NCI-H1092 (cell line): ENCODE measurements around the gene SH2D3C.
"Not testable (repeated sequence)": the region's sequence is repeated elsewhere in the genome, so short reads cannot be mapped to it uniquely, and the experiment has no call there.

Experiments
- DNase-seq: peaks from one replicate; lab custom pipeline; 2025; lab: John Stamatoyannopoulos, UW

The SH2D3C gene

DNA sequence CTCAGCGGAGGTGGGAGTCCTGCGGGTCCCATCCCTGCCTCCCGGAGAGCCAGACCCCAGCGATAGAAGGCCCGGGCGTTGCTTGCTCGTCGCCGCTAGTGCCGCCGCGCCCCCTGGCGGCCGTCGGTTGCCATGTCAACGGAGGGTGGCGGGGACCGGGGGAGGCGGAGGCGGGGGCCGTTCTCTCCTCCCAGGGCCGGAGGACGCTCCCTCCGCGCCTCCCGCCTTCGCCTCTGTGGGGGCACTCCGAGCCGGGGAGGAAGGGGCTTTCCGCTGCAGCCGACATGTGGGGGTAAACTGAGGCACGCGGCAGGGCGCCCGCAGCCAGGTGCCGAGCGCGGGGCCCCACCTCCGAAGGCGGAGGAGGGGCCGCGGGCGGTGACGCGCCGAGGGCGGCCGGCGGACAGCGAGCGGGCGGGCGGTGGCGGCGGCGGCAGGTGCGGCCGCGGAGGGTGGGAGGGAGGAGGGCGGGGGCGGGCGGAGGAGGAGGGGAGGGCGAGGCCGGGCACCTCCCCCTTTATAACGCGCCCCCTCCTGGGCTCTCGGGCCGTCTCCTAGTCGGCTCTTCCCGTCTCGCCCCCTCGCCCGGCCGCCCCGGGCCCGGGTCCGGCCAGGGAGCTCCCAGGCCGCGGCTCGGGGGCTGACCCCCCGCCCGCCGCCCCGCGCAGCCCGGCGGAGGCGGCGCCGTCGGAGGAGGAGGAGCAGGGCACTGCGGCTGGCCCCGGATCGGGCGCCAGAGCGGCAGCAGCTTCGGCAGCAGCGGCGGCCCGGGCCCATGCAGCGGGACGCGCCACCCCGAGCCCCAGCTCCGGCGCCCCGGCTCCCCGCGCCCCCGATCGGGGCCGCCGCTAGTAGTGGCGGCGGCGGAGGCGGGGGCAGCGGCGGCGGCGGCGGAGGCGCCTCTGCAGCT lies 6.8 kb upstream of the SH2D3C start:
- peak; percentile 72 for DNase-seq

DNA sequence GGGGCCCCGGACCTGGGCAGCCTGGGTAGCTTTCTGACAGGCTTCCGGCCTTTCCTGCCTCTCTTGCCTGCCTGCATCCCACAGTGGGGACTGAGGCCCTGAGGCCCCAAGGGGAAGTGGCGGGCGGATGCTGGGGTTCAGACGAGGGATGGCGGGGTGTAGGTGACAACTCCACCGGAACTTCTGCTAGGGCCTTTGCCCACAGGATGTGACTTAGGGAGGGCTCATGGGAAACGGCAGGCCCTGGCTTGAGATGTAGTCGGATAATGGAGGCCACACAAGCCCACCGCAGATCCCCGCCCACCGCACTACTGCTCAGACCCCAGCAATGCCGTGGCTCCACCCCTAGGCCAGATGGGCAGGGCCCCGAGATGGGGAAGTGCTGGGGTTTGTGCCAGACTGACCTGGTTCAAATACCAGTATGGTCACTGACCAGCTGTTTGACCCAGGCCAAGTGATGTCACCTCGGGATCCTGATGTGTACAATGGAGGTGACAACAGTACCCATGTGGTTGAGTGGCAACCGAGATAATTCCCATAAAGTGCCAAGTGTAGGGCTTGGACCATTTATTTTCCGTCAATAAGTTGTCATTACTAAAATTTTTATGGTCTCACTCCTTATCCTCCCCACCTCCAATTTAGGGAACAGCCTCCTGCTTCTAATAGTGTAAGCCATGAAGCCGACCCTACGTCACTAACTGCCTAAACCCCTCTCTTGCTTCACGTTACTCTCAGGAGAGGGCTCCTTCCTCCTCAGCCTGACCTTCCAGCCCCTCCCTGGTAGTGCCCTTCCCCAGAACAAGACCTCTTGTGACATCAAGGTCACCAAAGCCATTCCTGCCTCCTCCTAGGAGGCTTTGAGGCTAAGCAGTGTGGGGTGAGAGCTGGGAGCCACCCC lies 4.9 kb upstream of the SH2D3C start:
- DNase-seq: no peak

DNA sequence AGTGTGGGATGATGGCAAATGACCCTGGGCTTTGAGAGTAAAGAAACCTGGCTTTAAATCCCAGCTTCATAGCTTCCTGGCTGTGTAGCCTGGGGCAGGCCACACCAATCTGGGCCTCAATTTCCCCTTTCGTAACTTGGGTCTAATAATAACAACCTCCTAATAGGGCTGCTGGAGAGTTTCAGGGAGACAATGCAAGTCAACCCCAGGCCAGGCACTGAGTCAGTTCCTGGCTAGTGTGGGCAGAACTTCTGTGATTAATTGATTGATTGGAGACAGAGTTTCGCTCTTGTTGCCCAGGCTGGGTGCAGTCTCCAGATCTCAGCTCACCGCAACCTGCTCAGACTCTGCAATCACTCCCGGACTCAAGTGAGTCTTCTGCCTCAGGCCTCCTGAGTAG lies 3.3 kb upstream of the SH2D3C start:
- DNase-seq: no peak

DNA sequence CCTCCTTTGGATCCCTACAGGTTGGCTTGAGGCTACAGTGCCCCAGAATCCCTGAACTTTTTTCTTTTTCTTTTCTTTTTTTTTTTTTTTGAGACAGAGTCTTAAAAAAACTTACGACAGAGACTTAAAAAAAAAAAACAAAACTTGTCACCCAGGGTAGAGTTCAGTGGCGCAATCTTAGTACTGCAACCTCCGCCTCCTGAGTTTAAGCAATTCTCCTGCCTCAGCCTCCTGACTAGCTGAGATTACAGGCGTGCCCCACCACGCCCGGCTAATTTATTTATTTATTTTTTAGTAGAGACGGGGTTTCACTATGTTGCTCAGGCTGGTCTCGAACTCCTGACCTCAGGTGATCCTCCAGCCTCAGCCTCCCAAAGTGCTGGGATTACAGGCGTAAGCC lies 2.4 kb upstream of the SH2D3C start:
- DNase-seq: not testable (repeated sequence)

DNA sequence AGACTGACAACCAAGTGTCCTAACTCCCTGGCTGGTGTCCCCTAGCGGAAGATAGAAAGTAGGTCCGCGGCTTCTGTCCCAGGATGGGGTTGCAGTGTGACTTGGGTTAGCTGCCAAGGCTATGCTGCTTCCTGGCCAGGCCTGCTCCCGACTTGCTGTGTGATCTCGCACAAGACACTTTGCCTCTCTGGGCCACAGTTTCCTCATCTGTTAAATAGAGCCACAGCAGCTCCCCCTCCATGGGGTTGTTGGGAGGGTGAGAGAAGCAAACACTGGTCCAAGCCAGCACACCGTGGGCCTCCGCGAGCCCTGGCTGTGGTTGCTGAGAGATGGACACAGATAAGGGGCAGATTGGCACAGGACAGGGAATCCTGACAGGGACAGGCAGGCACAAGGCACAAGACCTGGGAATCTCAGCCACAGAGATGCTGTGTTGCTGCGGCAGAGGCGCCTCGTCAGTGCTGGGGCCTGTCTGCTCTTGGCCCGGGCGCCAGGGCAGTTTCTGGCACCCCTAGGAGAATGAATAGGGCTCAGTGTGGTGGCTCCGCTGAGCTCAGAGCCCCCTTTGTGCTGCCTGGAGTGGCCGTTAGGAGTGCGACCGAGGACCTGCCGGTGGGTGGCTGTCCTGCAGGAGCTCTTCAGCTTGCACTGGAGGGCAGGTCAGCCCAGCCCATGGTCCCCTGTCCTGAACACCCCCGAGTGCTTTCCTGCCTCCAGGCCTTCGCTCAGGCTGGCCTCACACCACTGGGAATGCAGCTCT lies 1.8 kb upstream of the SH2D3C start:
- no peak for DNase-seq

DNA sequence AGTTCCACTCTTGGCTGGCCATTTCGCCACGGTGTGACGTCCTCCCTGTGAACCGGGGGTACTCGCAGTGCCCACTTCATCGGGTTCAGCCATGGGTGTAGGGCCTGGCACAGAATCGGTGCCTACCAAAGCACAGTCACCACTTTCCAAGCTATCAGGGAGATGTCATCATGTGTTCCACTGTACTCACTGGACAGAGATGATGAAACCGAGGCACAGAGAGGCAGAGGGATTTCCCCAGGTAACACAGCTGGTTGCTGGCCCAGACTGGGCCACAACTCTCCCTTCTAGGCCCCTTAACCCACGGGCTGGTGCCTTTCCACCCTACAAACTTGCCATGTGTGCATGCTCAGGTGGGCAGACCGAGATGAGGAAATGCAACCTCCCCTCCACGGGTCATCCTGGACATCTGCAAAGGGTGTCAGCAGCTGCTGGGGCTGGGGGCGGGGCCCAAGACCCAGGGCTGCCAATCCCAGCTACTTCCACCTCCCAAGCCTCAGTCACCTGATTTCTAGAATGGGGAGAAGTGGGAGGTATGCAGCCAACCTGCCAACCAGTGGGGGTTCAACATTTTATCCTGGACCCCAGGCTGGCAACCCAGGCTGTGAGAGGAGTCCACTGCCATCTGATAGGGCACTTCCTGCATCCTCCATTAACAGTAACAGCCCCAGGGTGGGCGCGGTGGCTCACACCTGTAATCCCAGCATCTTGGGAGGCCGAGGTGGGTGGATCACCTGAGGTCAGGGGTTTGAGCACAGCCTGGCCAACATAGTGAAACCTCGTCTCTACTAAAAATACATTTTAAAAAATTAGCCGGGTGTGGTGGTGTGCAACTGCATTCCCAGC lies 893 bp upstream of the SH2D3C start:
- DNase-seq: no peak

DNA sequence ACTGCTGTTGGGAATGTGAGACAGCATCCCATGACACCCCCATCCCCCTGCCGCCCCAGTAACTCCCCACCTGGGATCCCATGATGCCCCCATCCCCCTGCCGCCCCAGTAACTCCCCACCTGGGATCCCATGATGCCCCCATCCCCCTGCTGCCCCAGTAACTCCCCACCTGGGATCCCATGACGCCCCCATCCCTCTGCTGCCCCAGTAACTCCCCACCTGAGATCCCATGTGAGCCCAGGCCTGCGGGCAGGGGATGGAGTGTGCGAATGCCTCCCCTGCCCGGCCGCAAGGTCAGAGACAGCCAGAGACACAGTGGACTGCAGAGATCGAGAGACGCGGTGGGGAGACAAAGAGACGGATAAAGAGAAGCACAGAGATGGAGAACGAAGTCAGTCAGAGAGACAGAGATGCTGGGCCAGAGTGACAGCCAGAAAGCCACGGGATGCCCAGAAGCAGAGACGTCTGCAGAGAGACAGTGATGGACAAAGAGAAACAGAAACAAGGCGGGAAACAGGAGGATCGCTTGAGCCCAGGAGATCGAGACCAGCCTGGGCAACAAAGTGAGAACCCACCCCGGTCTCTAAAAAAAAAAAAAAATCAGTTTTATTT lies 992 bp downstream of the SH2D3C start:
- no peak for DNase-seq

DNA sequence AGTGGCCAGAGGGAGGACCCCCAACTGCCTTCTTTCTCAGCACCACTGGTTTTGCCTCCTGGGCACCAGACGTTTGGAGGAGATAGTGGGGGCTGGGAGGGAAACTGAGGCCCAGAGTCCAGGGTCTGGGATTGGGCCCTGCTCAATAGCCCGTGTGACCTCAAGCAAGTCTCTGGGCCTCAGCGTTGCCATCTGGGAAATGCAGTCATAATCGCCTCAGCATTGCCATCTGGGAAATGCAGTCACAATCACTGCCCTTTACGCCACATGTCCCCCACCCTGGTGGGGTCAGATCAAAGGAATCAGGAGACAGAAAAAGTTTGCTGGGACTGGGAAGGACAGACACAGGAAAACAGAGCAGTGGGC lies 1.6 kb downstream of the SH2D3C start:
- no peak for DNase-seq

DNA sequence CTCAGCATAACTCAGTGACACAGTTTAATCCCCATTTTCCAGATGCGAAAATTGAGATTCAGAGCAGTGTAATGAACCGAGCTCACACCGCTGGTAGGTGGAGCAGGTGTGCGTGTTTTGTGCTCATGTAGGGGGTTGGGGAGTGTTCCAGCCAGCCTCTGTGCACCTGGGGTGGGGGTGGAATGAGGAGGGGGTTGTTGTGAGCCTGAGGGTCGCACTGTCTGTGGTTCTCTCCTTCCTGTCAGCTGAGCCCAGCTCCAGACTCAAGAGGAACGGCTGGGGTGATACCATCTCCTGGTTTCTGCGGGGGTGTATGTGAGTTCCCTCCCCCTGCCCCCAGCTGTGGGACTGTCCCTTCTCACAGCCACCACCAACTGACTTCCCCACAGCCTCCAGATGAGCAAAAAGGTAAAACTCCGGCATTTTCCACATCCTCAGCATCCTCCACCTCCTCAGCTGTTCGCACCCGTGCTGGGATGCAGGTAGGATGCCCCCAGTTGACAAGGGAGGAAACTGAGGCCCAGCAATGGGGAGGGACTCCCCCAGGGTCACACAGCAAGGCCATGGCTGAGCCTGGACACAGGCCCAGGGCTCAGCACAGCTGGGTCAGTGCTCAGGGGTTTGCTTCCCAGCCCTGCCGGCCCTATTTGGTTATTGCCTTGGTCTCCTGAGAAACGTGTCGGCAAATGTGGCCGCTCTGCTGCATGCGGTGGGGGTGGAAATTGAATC lies 2.1 kb downstream of the SH2D3C start:
- no peak for DNase-seq

DNA sequence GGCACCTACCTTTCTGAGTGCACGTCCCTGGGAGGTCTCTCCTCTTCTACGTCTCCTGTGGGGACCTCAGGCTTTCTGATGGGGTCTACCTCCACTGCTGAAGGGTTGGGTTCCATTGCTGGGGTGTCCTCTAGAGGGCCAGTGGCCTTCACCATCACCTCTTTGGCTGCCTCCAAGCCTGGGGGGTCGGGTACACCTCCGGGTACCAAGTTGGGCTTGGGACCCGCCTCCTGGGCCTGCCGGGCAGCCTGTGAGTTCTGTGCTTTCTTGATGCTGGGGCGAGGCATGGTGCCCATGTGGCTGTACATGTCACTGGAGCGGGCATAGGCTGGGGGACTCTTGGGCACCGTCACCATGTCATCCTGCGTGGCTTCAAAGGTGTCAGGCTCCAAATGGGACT lies 4.5 kb downstream of the SH2D3C start:
- no peak for DNase-seq

DNA sequence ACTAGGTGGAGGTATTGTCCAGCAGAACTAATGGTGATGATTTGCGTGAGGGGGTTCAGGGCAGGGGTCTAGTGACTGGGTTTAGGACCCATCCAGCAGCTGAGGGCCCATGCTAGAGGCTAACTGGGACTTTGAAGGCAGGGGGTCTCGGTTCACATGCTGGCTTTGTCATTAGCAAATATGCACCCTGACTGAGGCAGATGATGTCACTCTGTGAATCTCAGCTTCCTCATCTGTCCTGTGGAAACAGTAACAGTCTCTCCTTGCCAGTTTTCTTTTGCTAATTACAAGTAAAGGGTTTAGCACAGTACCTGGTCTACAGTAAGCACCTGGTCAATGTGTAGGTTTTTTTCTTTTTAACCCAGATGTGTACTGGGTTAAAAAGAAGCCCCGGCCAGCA lies 5.2 kb downstream of the SH2D3C start:
- DNase-seq: no peak

DNA sequence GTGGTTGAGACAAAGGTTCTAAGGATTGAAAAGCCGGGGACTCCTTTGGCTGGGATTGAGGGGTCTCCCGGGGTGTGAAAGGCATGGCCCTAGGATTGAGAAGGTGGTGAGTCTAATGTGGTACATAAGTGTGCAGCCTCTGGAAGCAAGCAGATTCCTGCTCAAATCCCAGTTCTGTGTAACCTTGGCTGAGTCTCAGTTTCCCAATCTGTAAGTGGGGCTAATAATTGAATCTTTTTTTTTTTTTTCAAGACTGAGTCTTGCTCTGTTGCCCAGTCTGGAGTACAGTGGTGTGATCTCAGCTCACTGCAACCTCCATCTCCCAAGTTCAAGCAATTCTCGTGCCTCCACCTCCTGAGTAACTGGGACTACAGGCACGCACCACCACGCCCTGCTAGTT lies 5.9 kb downstream of the SH2D3C start:
- DNase-seq: no peak

DNA sequence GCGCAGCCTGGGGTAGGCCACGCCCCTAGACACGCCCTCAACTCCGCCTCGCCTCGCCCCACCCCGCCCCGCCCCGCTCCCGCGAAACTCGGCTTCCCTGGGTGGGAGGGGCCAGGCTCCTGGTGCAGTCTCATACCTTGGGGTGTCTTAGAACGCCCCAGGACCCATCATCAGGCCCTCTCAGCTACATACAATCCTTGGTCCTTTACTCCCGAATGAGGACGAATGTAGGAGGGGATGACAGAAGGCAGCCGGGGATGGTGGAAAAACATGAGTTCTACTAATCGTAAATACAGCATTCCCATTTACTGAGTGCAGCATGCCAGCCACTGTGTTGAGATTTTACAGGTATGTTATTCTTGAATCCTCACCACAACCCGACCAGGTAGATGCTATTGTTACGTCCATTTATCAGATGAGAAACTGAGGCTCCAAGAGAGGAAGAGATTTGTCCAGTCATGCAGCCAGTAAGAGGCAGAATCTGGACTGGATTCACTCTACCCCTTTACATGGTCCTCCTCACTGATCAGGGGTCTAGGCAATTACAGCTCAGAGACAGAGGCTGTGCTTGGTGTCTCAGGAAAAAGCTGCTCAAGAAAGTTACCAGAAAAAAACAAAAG lies 6.8 kb downstream of the SH2D3C start:
- no peak for DNase-seq

DNA sequence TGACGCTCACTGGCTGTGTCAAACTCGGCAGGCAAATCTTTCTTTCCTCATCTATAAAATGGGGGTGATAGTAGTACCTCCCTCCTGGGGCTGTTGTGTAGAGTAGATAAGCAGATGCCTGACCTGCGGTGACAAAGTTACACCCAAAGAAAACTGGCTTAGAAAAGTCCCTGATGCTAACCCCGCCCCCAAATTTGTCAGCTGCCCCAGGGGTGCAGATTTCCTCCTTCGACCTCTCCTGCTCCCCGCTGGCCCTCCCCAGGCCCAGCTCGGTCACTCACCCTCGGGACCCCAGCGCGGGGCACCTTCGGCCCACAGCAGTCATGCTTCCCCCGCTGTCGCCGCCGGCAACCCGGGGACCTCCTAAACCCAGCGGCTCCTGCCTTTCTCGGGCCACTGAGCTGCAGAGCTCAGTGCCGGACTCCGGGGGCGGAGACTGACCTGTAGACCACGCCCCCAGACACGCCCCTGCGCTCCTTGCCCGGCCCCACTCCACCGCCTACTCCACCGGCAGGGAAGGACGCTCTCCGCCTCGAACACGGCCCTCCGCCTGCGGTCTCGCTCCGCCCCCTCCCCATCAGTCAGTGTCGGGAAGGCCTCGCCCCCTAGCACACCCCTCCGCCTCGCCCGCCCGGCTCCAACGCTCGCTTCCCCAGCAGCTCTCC lies 7.4 kb downstream of the SH2D3C start:
- peak; percentile 93 for DNase-seq

DNA sequence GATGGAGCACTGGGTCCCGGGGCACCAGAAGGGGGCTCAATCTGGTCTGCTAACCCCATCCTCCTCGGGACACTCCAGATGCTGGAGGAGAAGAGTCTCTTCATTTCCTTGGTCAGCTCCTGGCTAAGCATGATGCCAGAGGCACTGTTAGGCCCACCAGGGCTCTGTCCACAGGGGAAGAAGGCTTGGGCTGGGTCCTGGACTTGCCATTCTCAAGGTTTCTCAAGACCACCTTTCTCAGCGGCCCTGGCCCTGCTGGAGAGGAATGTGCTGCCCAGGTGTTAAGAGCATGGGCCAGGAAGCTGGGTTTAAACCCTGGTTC lies 7.9 kb downstream of the SH2D3C start:
- DNase-seq: no peak

DNA sequence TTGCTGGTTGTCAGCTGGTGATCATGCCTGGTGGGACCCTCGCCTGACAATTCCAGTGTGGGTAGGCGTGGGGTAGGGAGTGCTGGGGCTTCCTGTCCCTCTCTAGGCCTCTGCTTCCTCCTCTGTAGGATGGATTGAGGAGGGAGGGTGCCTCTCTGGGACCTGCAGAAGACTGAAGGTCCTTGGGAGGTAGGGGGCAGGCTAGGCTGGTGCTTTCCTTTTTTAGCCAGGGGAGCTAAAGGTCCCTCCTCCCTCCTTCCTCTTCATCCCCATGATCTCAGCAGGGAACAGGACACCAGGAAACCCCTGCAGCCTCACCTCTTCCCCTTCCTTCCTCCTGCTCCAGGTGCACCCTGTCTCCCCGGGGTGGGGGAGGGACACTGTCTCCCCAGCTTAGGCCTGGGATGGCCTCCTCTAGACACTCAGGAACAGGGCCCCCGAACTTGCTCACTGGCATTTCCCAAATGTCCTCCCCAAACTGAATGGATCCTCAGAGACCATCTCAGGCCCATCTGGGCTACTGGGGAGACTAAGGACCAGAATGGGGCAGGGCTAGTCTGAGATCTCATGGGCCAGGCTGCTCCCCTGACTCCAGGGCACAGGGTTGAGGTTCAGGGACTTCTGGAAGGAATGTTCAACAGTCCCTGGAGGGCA lies 8.4 kb downstream of the SH2D3C start:
- no peak for DNase-seq

DNA sequence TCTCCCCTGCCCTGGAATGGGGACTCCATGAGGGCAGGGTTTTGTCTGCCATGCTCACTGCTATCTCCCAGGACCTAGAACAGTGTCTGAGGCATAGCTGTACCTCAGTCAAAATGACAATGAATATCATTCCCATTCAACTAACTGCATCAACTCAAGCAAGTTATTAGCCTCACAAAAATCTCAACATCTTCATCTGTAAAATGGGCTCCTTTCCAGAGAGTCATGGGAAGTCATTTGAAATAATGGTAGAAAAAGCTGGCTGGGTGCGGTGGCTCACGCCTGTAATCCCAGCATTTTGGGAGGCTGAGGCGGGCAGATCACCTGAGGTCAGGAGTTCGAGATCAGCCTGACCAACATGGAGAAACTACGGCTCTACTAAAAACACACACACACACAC lies 9.4 kb downstream of the SH2D3C start:
- DNase-seq: no peak

DNA sequence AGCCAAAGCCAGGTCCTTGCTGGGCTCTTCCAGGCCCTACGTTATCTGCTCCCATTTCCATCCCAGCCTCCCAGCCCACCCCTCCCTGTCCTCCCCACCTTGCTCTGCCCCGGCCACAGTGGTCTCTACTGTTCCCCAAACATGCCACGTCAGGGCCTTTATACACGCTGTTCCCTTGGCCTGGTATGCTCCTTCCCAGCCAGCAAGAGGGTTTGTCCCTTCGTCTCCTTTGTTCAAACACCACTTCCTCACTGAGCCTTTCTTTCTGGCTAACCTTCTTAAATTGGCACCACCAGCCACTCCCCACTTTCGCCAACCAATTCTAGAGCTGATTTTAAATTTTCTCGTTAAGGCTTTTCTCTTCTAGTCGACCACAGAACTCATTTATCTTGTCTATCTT lies 9.8 kb downstream of the SH2D3C start:
- no peak for DNase-seq

DNA sequence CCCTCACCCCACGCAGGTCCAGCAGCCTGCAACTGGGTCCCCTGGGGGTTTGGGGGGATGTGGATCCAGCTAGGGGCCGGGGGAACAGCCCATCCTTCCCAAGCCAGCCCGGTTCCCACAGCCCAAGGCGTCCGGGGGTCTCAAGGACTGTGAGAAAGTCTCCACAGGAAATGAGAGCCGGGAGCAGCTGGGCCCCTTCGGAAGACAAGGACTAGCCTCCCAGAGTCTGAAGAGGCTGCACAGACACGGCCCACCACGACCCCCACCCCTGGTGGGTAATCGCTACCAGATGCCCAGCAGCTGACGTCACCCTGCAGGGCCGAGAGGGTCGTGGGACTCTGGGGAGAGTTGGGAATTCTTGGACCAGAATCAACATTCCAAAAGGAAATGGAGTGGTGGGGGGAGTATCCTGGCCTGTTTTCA lies 10.5 kb downstream of the SH2D3C start:
- DNase-seq: no peak
